OCI-LY3 (cell line): ENCODE data around the gene EXD2.
"Not testable (repeated sequence)": the region's sequence is repeated elsewhere in the genome, so short reads cannot be mapped to it uniquely, and the experiment has no call there.

Experiments
- H2AFZ ChIP-seq: fragments of 200-600, 300-600 bp; shearing (Covaris generic); 2 replicates; pipeline ENCODE4 v1.6.0; 2014; ENCODE audit warnings: antibody characterized with exemption, low read depth, low read length
- H3K27ac ChIP-seq: fragments of 200-600, 300-600 bp; sonication (generic); 2 replicates; pipeline ENCODE4 v1.5.1; 2014; ENCODE audit warnings: mild to moderate bottlenecking, low read length, moderate library complexity, mixed read lengths
- H3K27me3 ChIP-seq: fragments of 200-600, 300-600 bp; sonication (generic); 2 replicates; pipeline ENCODE4 v1.6.1; 2014; ENCODE audit warnings: low read depth, low read length, mixed read lengths
- H3K36me3 ChIP-seq: fragments of 200-600, 300-600 bp; sonication (generic); replicated peaks from 2 replicates; pipeline ENCODE3; 2014; ENCODE audit warnings: low read depth, low read length, mixed read lengths
- H3K4me1 ChIP-seq: fragments of 300-600, 200-600 bp; sonication (generic); 2 replicates; pipeline ENCODE4 v1.6.1; 2014; ENCODE audit warnings: low read length, mixed read lengths
- H3K4me2 ChIP-seq: fragments of 200-600, 300-600 bp; sonication (generic); 2 replicates; pipeline ENCODE4 v1.6.1; 2014; ENCODE audit warnings: low read length, mixed read lengths
- H3K4me3 ChIP-seq: fragments of 300-600, 200-600 bp; sonication (generic); 2 replicates; pipeline ENCODE4 v1.5.1; 2014; ENCODE audit warnings: antibody characterized with exemption, mild to moderate bottlenecking, low read length, moderate library complexity
- H3K79me2 ChIP-seq: fragments of 300-600, 200-600 bp; shearing (Covaris generic); 2 replicates; pipeline ENCODE4 v1.6.1; 2014; ENCODE audit warnings: mild to moderate bottlenecking, low read length, mixed read lengths
- H3K9ac ChIP-seq: fragments of 300-600, 200-600 bp; shearing (Covaris generic); 2 replicates; pipeline ENCODE4 v1.6.0; 2014; ENCODE audit warnings: mild to moderate bottlenecking, low read length, moderate library complexity
- H3K9me3 ChIP-seq: fragments of 200-600, 300-600 bp; shearing (Covaris generic); 2 replicates; pipeline ENCODE4 v1.6.1; 2014; ENCODE audit warnings: low read length, mixed read lengths; ENCODE audit not compliant: insufficient read depth
- H4K20me1 ChIP-seq: fragments of 200-600, 300-600 bp; sonication (generic); 2 replicates; pipeline ENCODE4 v1.6.1; 2016; ENCODE audit warnings: low read length, mixed read lengths; ENCODE audit not compliant: insufficient read depth
- EZH2phosphoT487 ChIP-seq: fragments of 200-600 bp; shearing (Covaris generic); IDR thresholded peaks from 2 replicates; pipeline ENCODE4 v1.6.1; 2018; ENCODE audit warnings: antibody characterized with exemption, mixed run types, low read depth
- TF ChIP-seq, protein P1 (sequence below): fragments of 200-600, 300-600 bp; sonication (generic); IDR thresholded peaks from 2 replicates; pipeline ENCODE4 v1.5.1; 2014; ENCODE audit warnings: antibody characterized with exemption, low read length, low read depth

The EXD2 gene

DNA sequence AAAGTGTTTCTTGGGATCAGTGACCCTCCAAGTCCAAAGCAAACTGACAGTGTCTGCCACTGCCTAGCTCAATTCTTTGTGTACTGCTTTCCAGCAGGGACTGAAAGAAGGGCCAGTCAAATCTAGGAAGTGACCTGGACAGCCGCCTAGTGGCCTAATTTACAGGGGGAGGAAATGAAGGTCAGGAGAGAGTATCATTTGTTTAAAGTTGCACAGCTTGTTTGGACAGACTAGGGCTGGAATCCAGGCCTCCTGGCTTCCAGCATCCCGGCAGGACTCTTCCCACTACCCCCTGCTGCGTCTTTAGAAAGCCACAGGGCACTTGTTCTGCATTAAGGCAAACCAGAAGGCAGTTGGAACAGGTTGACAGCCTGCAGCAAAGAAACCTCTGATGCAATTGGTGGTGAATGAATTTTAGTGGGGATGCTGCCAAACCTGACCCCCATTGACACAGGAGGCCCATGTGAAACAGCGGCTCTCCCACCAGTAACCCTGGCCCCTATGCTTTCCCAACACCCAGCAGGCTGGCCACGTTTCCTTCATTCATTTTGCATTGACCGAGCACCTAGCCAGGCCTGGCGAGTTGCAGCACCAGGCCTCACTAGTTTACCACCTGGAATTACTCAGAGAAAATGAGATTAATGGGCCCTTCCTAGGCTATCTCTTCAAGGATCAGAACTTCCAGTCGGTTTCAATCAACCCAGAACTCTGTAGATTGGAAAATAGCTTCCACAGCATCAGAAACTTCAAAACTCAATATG lies 96.9 kb downstream of the EXD2 start:
- 0 out of 2 replicates have a peak, but pooled peaks cover 2% of the 10 kb centered on the region for H3K4me1 ChIP-seq
- H3K4me3 ChIP-seq, result no peak overlapping the region
- no peak overlapping the region for H2AFZ ChIP-seq
- no peaks in the 10 kb centered on the region for H3K9me3 ChIP-seq
- H3K36me3 ChIP-seq, result no peaks in the 10 kb centered on the region
- H3K79me2 ChIP-seq, result no peaks in the 10 kb centered on the region
- no peaks in the 10 kb centered on the region for H4K20me1 ChIP-seq
- H3K27me3 ChIP-seq, result no peaks in the 10 kb centered on the region; the same call in 1 of the 2 replicates
- no peak overlapping the region for H3K27ac ChIP-seq
- no peak overlapping the region for H3K4me2 ChIP-seq
- no peak overlapping the region for H3K9ac ChIP-seq
- TF ChIP-seq, protein P1, sequence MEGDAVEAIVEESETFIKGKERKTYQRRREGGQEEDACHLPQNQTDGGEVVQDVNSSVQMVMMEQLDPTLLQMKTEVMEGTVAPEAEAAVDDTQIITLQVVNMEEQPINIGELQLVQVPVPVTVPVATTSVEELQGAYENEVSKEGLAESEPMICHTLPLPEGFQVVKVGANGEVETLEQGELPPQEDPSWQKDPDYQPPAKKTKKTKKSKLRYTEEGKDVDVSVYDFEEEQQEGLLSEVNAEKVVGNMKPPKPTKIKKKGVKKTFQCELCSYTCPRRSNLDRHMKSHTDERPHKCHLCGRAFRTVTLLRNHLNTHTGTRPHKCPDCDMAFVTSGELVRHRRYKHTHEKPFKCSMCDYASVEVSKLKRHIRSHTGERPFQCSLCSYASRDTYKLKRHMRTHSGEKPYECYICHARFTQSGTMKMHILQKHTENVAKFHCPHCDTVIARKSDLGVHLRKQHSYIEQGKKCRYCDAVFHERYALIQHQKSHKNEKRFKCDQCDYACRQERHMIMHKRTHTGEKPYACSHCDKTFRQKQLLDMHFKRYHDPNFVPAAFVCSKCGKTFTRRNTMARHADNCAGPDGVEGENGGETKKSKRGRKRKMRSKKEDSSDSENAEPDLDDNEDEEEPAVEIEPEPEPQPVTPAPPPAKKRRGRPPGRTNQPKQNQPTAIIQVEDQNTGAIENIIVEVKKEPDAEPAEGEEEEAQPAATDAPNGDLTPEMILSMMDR, result peak; percentile 34
- no peak for TF ChIP-seq EZH2phosphoT487

DNA sequence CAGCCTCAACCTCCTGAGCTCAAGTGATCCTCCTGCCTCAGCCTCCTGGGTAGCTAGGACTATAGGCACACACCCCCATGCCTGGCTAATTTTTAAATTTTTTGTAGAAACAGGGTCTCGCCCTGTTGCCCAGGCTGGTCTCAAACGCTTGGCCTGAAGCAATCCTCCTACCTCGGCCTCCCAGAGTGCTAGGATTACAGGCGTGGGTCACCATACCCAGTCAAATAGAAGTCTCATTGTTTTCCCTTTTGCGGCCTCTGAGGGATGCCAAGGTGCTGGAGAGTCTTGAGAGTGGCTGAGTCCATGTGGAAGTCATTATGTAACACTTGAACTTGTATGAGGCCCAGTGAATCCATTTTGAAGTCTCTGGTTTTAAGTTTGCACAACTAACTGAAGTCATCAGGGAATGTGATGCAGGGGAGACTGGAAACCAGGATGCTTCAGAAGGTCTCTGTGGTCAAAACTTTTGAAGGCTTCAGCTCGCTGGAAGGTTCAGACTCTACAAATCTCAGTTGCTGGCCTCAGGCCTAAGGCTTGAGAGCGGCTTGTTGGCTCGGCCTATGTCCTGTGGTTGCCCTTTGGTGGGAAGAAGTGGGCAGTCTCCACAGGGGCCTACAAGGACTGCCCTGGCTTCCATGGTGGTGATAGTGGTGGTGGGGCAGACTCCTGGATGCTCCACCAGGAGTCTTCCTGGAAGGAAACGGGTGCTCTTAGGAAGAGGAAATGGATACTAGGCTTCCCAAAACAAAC lies 97.8 kb downstream of the EXD2 start:
- no peaks in the 10 kb centered on the region for H3K79me2 ChIP-seq
- H3K4me2 ChIP-seq, result no peak overlapping the region
- H3K9me3 ChIP-seq, result no peaks in the 10 kb centered on the region
- H3K4me1 ChIP-seq, result 0 out of 2 replicates have a peak, but pooled peaks cover 2% of the 10 kb centered on the region
- H2AFZ ChIP-seq, result no peak overlapping the region
- TF ChIP-seq EZH2phosphoT487, result no peak
- TF ChIP-seq, protein P1, result no peak
- H4K20me1 ChIP-seq, result no peaks in the 10 kb centered on the region
- no peak overlapping the region for H3K27ac ChIP-seq
- no peaks in the 10 kb centered on the region for H3K36me3 ChIP-seq
- no peak overlapping the region for H3K9ac ChIP-seq
- H3K27me3 ChIP-seq, result no peaks in the 10 kb centered on the region; the same call in 1 of the 2 replicates
- no peak overlapping the region for H3K4me3 ChIP-seq

DNA sequence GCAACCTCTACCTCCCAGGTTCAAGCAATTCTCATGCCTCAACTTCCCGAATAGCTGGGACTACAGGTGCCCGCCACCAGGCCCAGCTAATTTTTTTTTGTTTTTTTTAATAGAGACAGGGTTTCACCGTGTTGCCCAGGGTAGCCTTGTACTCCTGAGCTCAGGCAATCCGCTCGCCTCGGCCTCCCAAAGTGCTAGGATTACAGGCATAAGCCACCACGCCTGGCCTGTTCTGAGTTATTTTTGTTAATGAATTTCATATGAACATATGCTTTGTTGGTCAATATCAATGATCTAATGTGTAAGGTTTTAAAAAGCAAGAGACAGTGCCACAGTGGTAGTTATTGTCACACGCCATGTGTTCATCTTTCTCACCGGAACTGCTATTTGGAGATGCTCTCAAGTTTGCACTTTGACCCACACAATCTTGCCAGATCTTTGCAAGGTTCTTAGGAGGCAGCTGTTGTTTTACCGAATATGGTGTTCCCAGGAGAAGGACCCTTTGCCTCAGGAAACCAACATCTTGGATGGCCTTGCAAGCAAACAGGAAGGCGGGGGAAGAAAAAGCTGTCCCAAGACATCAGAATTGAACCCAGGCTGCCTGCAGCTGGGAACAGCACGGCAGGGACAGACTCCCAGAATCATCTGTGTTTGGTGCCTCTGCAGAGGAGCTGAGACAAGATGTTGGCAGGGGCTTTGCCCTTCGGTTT lies 98.7 kb downstream of the EXD2 start:
- Histone ChIP-seq H3K4me2 (no peak overlapping the region), H4K20me1 (no peaks in the 10 kb centered on the region), H3K27ac (no peak overlapping the region), H3K27me3 (no peaks in the 10 kb centered on the region; the same call in 1 of the 2 replicates), H3K9ac (no peak overlapping the region), H3K4me1 (0 out of 2 replicates have a peak, but pooled peaks cover 2% of the 10 kb centered on the region), H2AFZ (no peak overlapping the region), H3K79me2 (no peaks in the 10 kb centered on the region), H3K9me3 (no peaks in the 10 kb centered on the region), H3K36me3 (no peaks in the 10 kb centered on the region), H3K4me3 (no peak overlapping the region)
- no peak for TF ChIP-seq EZH2phosphoT487
- TF ChIP-seq, protein P1, result no peak

DNA sequence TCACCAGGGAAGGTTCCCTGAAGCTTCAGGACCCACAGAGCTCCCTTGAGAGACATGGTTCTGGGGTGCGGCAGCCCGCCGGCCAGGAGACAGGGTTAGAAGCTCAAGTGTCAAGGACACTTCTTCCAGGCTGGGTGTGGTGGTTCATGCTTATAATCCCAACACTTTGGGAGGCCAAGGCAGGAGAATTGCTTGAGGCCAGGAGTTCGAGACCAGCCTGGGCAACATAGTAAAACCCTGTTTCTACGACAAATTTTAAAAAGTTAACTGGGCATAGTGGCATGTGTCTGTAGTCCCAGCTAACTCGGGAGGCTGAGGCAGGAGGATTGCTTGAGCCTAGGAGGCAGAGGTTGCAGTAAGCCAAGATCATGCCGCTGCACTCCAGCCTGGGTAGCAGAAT lies 99.6 kb downstream of the EXD2 start:
- not testable (repeated sequence) for H3K9ac ChIP-seq, H3K79me2 ChIP-seq, H3K27ac ChIP-seq, H3K9me3 ChIP-seq, H3K27me3 ChIP-seq, H2AFZ ChIP-seq, H3K4me3 ChIP-seq, H3K36me3 ChIP-seq, H4K20me1 ChIP-seq, H3K4me1 ChIP-seq, H3K4me2 ChIP-seq
